22Rv1 (cell line): ENCODE measurements around the gene ANKRD63.

Experiments used
- ZFX ChIP-seq: fragments of 450-650 bp; IDR thresholded peaks from 2 replicates; pipeline ENCODE4 v1.6.1; 2017; ENCODE audit warnings: antibody characterized with exemption, borderline replicate concordance
- TF ChIP-seq, protein P1 (sequence below): fragments of 450-650 bp; IDR thresholded peaks from 2 replicates; pipeline ENCODE4 v1.5.1; 2017; ENCODE audit warnings: mild to moderate bottlenecking

DNA sequence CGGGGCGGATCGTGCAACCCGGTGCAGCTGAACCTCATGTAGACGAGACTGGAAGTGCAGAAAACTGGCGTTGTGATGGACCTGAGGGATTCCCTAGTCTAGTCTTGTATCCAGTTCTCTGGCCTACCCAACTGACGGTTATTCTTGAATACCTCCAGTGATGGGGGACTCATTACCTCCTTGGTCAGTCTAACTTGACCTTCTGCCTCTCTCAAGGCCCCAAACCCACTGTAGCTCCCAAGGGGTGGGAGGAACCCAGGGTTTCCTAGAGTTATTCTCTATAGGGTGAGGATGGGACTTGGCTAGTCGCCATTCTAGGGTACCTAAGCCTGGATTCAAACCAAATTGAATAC, 32.6 kb downstream of the ANKRD63 start:
- TF ChIP-seq, protein P1, sequence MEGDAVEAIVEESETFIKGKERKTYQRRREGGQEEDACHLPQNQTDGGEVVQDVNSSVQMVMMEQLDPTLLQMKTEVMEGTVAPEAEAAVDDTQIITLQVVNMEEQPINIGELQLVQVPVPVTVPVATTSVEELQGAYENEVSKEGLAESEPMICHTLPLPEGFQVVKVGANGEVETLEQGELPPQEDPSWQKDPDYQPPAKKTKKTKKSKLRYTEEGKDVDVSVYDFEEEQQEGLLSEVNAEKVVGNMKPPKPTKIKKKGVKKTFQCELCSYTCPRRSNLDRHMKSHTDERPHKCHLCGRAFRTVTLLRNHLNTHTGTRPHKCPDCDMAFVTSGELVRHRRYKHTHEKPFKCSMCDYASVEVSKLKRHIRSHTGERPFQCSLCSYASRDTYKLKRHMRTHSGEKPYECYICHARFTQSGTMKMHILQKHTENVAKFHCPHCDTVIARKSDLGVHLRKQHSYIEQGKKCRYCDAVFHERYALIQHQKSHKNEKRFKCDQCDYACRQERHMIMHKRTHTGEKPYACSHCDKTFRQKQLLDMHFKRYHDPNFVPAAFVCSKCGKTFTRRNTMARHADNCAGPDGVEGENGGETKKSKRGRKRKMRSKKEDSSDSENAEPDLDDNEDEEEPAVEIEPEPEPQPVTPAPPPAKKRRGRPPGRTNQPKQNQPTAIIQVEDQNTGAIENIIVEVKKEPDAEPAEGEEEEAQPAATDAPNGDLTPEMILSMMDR, result no peak
- no peak for TF ChIP-seq ZFX
